ENCODE results near the gene SLC2A10.

GRCh38 chr20:46715292-46715756, 5.9 kb downstream of the SLC2A10 start:
- TF ChIP-seq CTCF (IDR thresholded peaks at IDR 0.05) (peak in 3 of 6 experiments; percentile 28 to 40 (median 37)), POLR2A (IDR thresholded peaks at IDR 0.05) (no peak)

Measured in esophagus squamous epithelium (tissue), 4 donors.